ENCODE measurements around the gene EIF2B2.
"Not testable (repeated sequence)": the region's sequence is repeated elsewhere in the genome, so short reads cannot be mapped to it uniquely, and the experiment has no call there.

The EIF2B2 gene

DNA sequence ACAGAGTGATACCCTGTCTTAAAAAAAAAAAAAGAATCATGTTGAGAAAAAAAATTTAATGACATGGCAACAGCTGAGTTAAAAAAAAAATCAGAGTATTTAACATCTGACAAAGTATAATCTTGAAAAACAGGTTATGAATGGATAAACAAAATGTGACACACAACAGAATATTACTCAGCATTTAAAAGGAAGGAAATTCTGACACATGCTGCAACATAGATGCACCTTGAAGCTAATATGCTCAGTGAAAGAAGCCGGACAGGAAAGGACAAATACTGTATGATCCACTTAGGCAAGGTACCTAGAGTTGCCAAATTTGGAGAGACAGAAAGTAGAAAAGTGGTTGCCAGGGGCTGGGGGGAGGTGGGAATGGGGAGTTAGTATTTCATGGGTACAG is 19.4 kb upstream of the EIF2B2 start:
- CTCF ChIA-PET: interaction anchor here (1.4 kb wide), 1 partner anchor 12 kb away, joined by 4 read pairs; no protein-coding TSS in a partner anchor
- DNase-seq (ENCODE audit: extremely low spot score): no peak
- TF ChIP-seq, protein P1, sequence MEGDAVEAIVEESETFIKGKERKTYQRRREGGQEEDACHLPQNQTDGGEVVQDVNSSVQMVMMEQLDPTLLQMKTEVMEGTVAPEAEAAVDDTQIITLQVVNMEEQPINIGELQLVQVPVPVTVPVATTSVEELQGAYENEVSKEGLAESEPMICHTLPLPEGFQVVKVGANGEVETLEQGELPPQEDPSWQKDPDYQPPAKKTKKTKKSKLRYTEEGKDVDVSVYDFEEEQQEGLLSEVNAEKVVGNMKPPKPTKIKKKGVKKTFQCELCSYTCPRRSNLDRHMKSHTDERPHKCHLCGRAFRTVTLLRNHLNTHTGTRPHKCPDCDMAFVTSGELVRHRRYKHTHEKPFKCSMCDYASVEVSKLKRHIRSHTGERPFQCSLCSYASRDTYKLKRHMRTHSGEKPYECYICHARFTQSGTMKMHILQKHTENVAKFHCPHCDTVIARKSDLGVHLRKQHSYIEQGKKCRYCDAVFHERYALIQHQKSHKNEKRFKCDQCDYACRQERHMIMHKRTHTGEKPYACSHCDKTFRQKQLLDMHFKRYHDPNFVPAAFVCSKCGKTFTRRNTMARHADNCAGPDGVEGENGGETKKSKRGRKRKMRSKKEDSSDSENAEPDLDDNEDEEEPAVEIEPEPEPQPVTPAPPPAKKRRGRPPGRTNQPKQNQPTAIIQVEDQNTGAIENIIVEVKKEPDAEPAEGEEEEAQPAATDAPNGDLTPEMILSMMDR (IDR thresholded peaks at IDR 0.05; ENCODE audit: control extremely low read depth, extremely low read depth, low read depth, missing control alignments): no peak
- POLR2A ChIA-PET: interaction anchor here (0.7 kb wide), 1 partner anchor 42 kb away, joined by 3 read pairs; no protein-coding TSS in a partner anchor

GRCh38 chr14:74984236-74985027 is 18.3 kb upstream of the EIF2B2 start:
- DNase-seq (ENCODE audit: extremely low spot score): no peak
- ChIA-PET POLR2A (no interaction called here), CTCF (interaction anchor here (1.1 to 1.4 kb wide), 2 partner anchors 9 to 13 kb away, joined by 3 to 4 read pairs; no protein-coding TSS in a partner anchor)
- TF ChIP-seq, protein P1 (IDR thresholded peaks at IDR 0.05; ENCODE audit: control extremely low read depth, extremely low read depth, low read depth, missing control alignments): no peak

DNA sequence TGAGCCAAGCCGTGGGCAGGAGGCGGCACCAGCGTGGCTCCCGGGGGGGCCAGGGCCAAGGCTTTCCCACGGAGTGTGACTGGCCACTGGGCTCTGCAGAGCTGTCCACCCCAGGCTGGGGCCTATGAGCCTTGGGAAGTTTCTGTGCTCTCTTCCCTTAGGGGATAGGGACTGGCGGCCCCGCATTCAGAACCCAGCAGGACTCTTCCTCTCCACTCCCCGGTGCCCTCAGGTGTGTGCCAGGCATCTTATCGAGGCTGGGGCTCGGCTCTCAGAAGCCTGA is 17.8 kb upstream of the EIF2B2 start:
- DNase-seq (ENCODE audit: extremely low spot score): no peak
- TF ChIP-seq, protein P1 (IDR thresholded peaks at IDR 0.05; ENCODE audit: control extremely low read depth, extremely low read depth, low read depth, missing control alignments): no peak
- ChIA-PET POLR2A (interaction anchor here (0.5 kb wide), 1 partner anchor 300 kb away, joined by 4 read pairs; no protein-coding TSS in a partner anchor), CTCF (interaction anchor here (1.1 kb wide), 1 partner anchor 9 kb away, joined by 3 read pairs; no protein-coding TSS in a partner anchor)

- ChIA-PET POLR2A (no interaction called here), CTCF (no interaction called here)
- TF ChIP-seq, protein P1 (IDR thresholded peaks at IDR 0.05; ENCODE audit: control extremely low read depth, extremely low read depth, low read depth, missing control alignments): no peak
- no peak for DNase-seq (ENCODE audit: extremely low spot score)
These were observed 16.9 kb upstream of the EIF2B2 start for GRCh38 chr14:74985806-74986205.

DNA sequence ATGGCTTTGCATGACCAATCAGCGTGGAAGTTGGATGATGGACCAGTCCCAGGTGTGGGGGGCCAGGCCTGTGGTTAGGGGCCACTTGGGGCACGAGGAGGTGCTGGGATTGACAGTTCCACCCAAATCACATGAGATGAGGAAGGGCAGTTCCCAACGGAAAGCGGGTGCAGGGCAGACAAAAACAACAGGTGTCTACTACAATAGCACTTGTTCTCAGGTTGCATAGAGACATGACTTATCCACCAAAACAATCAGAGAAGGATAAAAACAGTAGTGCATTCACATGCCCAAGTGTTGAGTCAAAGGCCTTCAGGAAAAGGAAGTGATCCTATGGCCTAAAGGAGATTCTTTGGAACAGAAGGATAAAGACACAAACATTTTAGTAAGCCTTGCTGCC is 14.6 kb upstream of the EIF2B2 start:
- CTCF ChIA-PET: interaction anchor here (1.1 to 1.9 kb wide), 2 partner anchors 21 to 23 kb away, joined by 3 to 6 read pairs; no protein-coding TSS in a partner anchor
- POLR2A ChIA-PET: no interaction called here
- TF ChIP-seq, protein P1 (IDR thresholded peaks at IDR 0.05; ENCODE audit: control extremely low read depth, extremely low read depth, low read depth, missing control alignments): no peak
- DNase-seq (ENCODE audit: extremely low spot score): no peak

DNA sequence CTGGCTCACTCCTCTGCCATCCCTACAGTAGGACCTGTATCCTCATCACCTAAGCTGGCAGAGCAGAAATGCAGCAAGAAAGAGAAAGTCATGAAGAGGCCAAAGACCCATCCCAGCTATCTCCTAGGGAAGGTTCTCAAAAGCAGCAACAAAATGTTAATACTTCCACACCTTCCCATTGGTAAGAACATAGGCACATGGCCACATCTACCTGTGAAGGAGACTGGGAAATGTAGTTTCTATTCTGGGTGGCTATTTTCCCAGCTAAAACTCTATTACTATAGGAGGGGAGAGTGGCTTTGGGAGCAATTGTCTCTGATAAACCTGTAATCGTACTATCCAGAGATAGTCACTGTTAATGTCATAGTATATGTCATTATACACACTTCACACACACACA is 13.7 kb upstream of the EIF2B2 start:
- TF ChIP-seq, protein P1 (IDR thresholded peaks at IDR 0.05; ENCODE audit: control extremely low read depth, extremely low read depth, low read depth, missing control alignments): no peak
- POLR2A ChIA-PET: no interaction called here
- no peak for DNase-seq (ENCODE audit: extremely low spot score)
- CTCF ChIA-PET: interaction anchor here (1.1 to 2.2 kb wide), 2 partner anchors 15 to 22 kb away, joined by 3 to 5 read pairs; no protein-coding TSS in a partner anchor

- CTCF ChIA-PET; DNase-seq (ENCODE audit: extremely low spot score); POLR2A ChIA-PET: not testable (repeated sequence)
These were observed 8.5 kb upstream of the EIF2B2 start for GRCh38 chr14:74994182-74994581.

DNA sequence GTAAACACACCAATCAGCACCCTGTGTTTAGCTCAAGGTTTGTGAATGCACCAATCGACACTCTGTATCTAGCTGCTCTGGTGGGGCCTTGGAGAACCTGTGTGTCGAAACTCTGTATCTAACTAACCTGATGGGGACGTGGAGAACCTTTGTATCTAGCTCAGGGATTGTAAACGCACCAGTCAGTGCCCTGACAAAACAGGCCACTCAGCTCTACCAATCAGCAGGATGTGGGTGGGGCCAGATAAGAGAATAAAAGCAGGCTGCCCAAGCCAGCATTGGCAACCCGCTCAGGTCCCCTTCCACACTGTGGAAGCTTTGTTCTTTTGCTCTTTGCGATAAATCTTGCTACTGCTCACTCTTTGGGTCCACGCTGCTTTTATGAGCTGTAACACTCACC is 6.9 kb upstream of the EIF2B2 start:
- POLR2A ChIA-PET; CTCF ChIA-PET; DNase-seq (ENCODE audit: extremely low spot score): not testable (repeated sequence)
